Spinal cord (tissue), 10 donors: Measurements from ENCODE around the gene SLC7A6OS. TPM values are rescaled to one million over a fixed set of nuclear protein-coding genes. Genes with fewer than 3 reads are reported as not detected.

ENCODE experiments used
- DNase-seq, 6 donors: peaks; one replicate each; pipeline versions ENCODE4 v3.0.0 to v3.0.0-alpha.2; 2013 to 2015; ENCODE audit warnings: low spot score in 6 of 6, low read depth in 4 of 6
- H3K27ac ChIP-seq: one replicate; pipeline ENCODE4 v1.5.1; 2013; ENCODE audit warnings: low read depth, low read length, control low read depth
- H3K27me3 ChIP-seq: one replicate; pipeline ENCODE4 v1.6.1; 2013; ENCODE audit warnings: low read length; ENCODE audit not compliant: control insufficient read depth, insufficient read depth
- H3K36me3 ChIP-seq: one replicate; pipeline ENCODE4 v1.6.1; 2013; ENCODE audit warnings: low read length; ENCODE audit not compliant: control insufficient read depth, insufficient read depth
- H3K4me1 ChIP-seq: one replicate; pipeline ENCODE4 v1.6.1; 2013; ENCODE audit warnings: low read length; ENCODE audit not compliant: control insufficient read depth, insufficient read depth
- H3K4me3 ChIP-seq: one replicate; pipeline ENCODE4 v1.5.1; 2013; ENCODE audit warnings: low read depth, low read length, control low read depth
- H3K9me3 ChIP-seq: one replicate; pipeline ENCODE4 v1.6.1; 2013; ENCODE audit warnings: low read length; ENCODE audit not compliant: control insufficient read depth, insufficient read depth
- WGBS: methylation state at CpG from one replicate; pipeline ENCODE4 v1.1.5; 2013; ENCODE audit warnings: missing lambda C conversion rate; ENCODE audit not compliant: insufficient coverage; 5-methylcytosine and 5-hydroxymethylcytosine counted together
- polyA plus RNA-seq, 2 donors: library from polyadenylated mRNA; unstranded; fragments of 120-200 nt; gene quantifications; one replicate each; pipeline ENCODE4 v1.2.1, GENCODE V29; 2013; ENCODE audit not compliant: insufficient read length in 2 of 2
- total RNA-seq, 2 donors: library from RNA; depleted of rRNA in 1 of 2; stranded (reverse); fragments of 120-200 nt in 1 of 2; fragments of >200 nt in 1 of 2; gene quantifications; one replicate each; pipeline versions ENCODE4 v1.2.3 to v1.2.4, GENCODE V29; 2013 to 2014
- donor health status: healthy.

Gene SLC7A6OS
- total and polyA plus RNA-seq, 4 donors: 13.4 to 23.0 (median 19.8) TPM

DNA sequence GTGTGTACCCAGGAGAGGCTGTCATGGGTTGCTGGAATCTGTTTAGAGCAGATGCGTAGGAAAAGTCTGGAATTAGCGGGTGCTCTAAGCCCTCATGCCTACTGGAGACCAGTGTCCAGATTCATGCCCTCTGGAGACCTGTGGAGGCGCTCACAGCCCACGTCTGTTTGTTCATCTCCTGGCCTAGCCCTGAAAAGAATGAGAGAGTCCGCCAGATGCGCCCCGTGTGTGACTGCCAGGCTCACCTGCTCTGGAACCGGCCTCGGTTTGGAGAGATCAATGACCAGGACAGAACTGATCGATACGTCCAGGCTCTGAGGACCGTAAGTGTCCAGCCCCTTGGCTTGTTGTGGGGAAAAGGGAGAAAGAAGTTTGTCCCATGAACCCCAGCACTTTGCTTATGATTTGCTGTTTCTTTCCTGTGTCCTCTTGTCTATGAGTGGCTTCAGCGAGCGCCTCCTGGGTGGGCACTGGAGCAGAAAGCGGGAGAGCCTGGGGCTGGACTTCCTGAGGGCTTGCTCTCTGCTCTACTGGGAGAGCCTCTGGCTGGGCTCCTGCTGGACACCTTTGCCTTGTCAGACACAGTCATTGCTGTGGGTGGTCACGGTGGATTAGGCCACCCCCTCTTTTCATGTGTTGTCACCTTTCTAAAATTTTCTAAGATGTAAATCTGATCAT is 35.4 kb upstream of the SLC7A6OS start:
- Histone ChIP-seq H3K27me3 (no peaks in the 10 kb centered on the region), H3K27ac (no peak overlapping the region), H3K4me1 (peaks cover 9% of the 10 kb centered on the region), H3K4me3 (no peak overlapping the region), H3K9me3 (no peaks in the 10 kb centered on the region), H3K36me3 (peaks cover 76% of the 10 kb centered on the region)
- no peak for DNase-seq
- 93% methylated on average over 15 of the region's 16 CpGs for WGBS

GRCh38 chr16:68345351-68345810 is 34.6 kb upstream of the SLC7A6OS start:
- Histone ChIP-seq H3K36me3 (peaks cover 80% of the 10 kb centered on the region), H3K27ac (no peak overlapping the region), H3K9me3 (no peaks in the 10 kb centered on the region), H3K4me1 (peaks cover 9% of the 10 kb centered on the region), H3K27me3 (no peaks in the 10 kb centered on the region), H3K4me3 (no peak overlapping the region)
- no peak for DNase-seq
- WGBS: 80% methylated on average over 6 of the region's 11 CpGs

DNA sequence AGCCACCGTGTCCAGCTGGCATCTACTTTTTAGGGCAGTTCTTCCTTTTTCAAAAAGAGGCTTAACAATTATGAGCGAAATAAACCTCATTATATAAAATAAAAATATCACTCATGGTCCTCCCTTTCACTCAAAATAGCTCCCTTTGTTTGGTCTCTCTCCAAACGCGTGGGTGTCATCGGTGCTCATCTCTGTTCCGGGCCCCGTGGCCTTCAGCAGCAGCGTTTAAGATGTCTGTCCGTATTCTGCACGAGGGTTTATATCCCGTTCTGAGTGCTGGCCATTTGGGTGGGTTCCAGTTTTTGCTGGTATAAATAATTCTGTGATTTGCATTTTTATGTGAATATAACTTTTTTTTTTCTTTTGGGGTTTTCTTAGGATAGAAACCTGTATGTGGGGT is 33.5 kb upstream of the SLC7A6OS start:
- peaks cover 84% of the 10 kb centered on the region for H3K36me3 ChIP-seq
- 96% methylated on average over 3 of the region's 11 CpGs for WGBS

DNA sequence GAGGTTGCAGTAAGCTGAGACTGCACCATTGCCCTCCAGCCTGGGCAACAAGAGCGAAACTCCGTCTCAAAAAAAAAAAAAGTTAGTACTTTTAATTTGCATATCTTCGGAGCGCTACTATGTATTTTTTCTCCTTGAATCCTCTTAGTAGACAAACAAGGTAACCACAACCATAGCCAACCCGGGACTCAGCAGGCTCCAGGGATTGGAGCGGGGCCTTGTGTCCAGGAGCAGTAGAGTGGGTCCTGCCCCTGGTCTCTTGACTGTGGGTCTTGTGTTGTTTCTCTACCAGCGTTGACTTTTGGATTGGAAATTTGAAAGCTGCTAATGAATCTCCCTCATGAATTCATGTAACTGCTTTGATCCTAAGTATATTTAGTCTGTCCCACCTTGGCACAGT is 32.4 kb upstream of the SLC7A6OS start:
- peaks cover 84% of the 10 kb centered on the region for H3K36me3 ChIP-seq
- H3K27me3 ChIP-seq: no peaks in the 10 kb centered on the region
- H3K27ac ChIP-seq: no peak overlapping the region
- no peaks in the 10 kb centered on the region for H3K9me3 ChIP-seq
- peaks cover 5% of the 10 kb centered on the region for H3K4me1 ChIP-seq
- 100% methylated on average over 3 of the region's 7 CpGs for WGBS
- DNase-seq: no peak
- no peak overlapping the region for H3K4me3 ChIP-seq

More for the DNA sequence above, 33.5 kb upstream of the SLC7A6OS start:
- Histone ChIP-seq H3K27ac (no peak overlapping the region), H3K9me3 (no peaks in the 10 kb centered on the region), H3K27me3 (no peaks in the 10 kb centered on the region), H3K4me3 (no peak overlapping the region), H3K4me1 (peaks cover 9% of the 10 kb centered on the region)
- DNase-seq: no peak

DNA sequence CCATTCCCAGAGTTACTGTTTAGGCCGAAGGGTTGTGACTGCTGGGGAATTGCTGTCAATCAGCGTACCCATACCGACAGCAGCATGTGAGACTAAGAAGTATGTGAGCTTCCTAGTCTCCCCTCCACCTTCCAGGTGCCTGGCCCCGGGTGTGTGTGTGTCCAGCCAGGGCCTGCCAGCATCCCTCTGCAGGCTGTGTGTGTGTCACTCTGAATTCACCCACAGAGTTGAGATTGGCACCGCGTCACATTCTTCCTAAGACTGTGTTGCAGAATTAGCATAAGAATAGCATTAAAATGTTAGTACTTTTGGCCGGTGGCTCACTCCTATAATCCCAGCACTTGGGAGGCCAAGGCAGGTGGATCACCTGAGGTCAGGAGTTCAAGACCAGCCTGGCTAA is 31.9 kb upstream of the SLC7A6OS start:
- no peak for DNase-seq
- WGBS: 73% methylated on average over 6 of the region's 7 CpGs
- no peaks in the 10 kb centered on the region for H3K27me3 ChIP-seq
- H3K4me3 ChIP-seq: no peak overlapping the region
- H3K4me1 ChIP-seq: peaks cover 4% of the 10 kb centered on the region
- no peak overlapping the region for H3K27ac ChIP-seq
- H3K36me3 ChIP-seq: peaks cover 86% of the 10 kb centered on the region
- H3K9me3 ChIP-seq: no peaks in the 10 kb centered on the region

- H3K27ac ChIP-seq: no peak overlapping the region
- H3K4me1 ChIP-seq: no peaks in the 10 kb centered on the region
- H3K4me3 ChIP-seq: no peak overlapping the region
- H3K36me3 ChIP-seq: peaks cover 82% of the 10 kb centered on the region
- WGBS: 96% methylated on average over 12 of the region's 13 CpGs
- H3K9me3 ChIP-seq: no peaks in the 10 kb centered on the region
- H3K27me3 ChIP-seq: no peaks in the 10 kb centered on the region
- no peak for DNase-seq
Measured at GRCh38 chr16:68339214-68339613, 28.5 kb upstream of the SLC7A6OS start.

DNA sequence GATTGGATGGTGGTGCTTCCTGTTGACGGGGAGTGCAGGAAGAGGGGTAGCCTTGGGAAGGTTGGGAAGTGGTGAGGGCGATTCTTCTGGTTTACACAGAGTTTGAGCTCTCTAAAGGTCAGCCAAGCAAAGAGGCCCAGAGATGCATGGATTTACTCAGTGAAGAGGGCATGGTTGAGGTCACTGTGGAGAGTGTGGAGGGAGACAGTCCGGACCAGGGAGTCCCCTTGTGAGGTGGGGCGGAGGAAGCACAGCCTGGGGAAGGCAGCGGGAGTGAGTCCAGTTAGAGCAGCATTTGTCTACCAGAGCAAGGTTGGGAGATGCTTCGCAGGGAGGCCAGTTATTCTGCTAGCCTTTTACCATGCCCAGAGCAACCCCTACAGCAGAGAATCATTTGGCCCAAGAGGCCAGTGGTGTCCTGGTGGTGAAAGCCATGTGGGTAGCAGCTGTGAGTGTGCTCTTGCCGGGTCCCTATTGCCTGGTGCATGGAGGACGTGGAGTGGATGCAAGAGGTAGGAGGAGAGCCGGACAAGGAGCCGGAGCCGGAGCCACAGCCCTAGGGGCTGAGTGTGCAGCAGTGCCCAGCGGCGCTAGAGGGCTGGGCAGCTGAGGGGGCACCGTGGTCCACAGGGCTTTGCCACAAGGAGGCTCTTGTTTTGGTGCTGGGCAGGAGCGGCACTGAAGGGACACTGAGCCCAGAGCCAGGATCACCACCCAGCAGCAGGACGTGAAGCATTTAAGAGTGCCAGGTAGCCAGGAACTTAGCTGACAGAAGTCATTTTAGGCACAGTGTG is 27.8 kb upstream of the SLC7A6OS start:
- Histone ChIP-seq H3K27me3 (no peaks in the 10 kb centered on the region), H3K9me3 (no peaks in the 10 kb centered on the region), H3K36me3 (peaks cover 78% of the 10 kb centered on the region), H3K27ac (no peak overlapping the region), H3K4me1 (no peaks in the 10 kb centered on the region), H3K4me3 (no peak overlapping the region)
- 95% methylated on average over 15 of the region's 16 CpGs for WGBS
- no peak for DNase-seq

DNA sequence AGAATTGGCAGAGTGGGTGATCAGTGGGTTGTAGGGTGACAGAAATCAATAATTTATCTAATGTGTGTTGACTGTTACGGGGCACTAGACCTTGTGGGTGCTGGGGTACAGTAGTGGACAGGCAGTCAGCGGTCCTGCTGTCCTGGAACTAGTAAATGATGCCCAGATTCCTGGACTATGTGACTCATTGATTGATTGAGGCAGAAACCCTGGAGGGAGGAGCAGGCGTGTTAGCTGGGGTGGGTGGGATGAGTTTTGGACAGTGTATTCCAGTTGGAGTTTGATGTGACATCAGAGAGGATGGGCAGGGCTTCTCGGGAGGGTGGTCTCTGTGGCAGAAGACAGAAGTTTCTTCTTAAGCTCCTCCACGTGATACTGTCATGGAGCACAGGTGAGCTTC is 24.4 kb upstream of the SLC7A6OS start:
- Histone ChIP-seq H3K27me3 (no peaks in the 10 kb centered on the region), H3K4me1 (no peaks in the 10 kb centered on the region), H3K4me3 (no peak overlapping the region), H3K36me3 (peaks cover 56% of the 10 kb centered on the region), H3K27ac (no peak overlapping the region), H3K9me3 (no peaks in the 10 kb centered on the region)
- WGBS: 90% methylated on average over 4 of the region's 5 CpGs
- no peak for DNase-seq

DNA sequence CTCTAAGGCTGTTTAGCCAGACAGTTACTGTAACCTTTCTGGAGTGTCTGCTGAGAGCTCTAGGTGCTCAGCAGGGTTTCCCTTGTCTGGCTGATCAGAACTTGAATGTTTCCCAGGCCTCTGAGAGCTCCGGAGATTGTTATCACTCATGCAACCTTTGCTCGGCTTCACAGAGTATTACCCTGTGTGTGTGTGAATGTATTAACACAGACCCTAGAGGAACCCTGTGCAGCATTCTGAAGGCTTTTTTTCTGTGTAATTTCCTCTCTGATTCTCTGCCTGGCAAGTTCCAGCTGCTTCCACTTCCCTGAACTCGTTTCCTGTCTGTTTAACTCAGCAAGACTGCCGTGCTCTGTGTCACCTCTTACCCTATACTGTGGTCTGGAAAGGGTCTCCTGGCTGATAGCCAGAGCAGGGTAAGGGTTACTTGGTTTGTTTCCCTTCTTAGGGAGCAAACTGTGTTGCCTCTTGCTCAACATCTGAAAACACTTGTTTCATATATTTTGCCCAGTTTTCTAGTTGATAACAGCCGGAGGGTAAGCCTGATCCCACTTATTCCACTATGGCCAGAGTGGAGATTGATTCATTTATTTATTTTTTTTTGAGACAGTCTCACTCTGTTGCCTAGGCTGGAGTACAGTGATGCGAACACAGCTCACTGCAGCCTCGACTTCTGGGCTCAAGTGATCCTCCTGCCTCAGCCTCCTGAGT is 21.8 kb upstream of the SLC7A6OS start:
- peaks cover 5% of the 10 kb centered on the region for H3K4me1 ChIP-seq
- peaks cover 37% of the 10 kb centered on the region for H3K36me3 ChIP-seq
- DNase-seq: peak in 1 of 6 donors; percentile 53
- no peaks in the 10 kb centered on the region for H3K9me3 ChIP-seq
- H3K4me3 ChIP-seq: no peak overlapping the region
- H3K27me3 ChIP-seq: no peaks in the 10 kb centered on the region
- 77% methylated on average over 6 of the region's 7 CpGs for WGBS
- H3K27ac ChIP-seq: peak overlapping the region; percentile 68
